ENCODE measurements around the gene KRT81.
"Not testable (repeated sequence)": the region's sequence is repeated elsewhere in the genome, so short reads cannot be mapped to it uniquely, and the experiment has no call there.

The KRT81 gene

DNA sequence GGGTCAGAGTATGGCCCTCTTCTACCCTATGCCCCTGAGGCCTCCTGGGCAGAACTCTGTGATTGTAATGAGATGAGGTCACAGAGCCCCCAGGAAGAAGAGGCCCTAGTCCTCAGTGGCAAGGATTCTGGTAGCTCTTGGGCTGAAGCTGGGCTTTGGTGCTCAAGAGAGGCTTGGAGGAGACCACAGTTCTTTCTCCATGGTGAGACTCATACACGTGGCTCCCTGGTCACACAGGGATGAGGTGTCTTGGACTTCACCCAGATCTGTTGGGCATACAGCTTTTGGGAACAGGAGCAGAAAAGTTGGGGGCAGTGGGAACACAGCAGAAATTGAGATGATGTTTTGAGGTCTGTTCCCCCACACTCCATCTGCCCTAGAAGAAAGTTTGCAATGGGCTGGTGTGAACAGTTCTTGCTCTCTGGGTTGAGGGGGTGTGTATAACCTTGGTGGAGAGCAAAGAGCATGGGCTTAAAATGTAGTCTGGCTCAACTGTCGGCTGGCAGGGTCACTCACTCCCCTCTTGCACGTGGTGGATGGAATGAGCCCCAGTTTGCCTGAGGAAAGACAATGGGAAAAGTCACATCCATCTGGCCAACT is 16.7 kb downstream of the KRT81 start, which contains the start of gene KRT86:
KRT86 (plus strand) TSS at position 125 of the 600 bp plus-strand sequence. CDS start 27,272 bp downstream, outside the sequence.
- no peak for DNase-seq (ENCODE audit: low spot score)

DNA sequence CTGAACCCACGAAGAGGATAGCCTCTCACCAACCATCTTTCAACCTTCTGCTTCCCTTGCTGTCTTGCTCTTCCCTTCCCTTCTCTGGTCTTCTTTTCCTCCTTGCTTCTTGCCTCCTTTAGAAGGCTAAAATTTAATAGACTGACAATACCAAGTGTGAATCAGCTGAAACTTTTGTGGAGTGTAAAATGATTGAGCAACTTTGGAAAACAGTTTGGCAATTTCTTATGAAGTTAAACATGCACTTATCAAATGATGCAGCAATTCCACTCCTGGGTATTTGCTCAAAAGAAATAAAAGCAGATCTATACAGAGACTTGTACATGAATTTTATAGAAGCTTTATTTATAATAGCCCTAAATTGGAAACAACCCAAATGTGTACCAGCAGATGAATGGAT is 20.2 kb downstream of the KRT81 start:
- DNase-seq (ENCODE audit: low spot score) = no peak

DNA sequence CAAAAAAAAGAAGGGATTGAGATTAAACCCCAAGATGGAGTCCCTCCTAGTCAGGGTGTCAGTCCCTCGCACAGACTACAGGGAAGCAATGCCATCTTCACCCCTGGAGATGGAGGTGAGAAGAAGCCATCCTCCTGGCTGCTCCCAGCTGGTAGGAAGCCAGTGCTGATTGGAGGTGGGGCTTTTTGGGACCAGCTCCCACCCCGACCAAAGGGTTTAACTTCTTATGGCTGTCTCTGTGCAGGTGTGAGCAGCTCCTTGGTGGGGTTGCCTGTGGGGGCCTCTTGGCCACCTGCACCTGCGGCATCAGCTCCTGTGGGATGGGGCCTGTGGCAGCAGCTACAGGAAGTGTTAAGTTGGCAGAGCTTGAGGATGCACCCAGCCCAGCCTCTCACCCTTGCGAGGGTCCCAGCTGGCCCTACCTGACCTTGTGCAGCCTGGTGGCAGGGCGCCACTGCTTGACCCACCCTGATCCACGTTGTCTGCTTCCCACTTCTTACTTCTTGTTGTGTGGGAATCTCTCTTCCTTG is 20.7 kb downstream of the KRT81 start:
- DNase-seq (ENCODE audit: low spot score) = no peak

DNA sequence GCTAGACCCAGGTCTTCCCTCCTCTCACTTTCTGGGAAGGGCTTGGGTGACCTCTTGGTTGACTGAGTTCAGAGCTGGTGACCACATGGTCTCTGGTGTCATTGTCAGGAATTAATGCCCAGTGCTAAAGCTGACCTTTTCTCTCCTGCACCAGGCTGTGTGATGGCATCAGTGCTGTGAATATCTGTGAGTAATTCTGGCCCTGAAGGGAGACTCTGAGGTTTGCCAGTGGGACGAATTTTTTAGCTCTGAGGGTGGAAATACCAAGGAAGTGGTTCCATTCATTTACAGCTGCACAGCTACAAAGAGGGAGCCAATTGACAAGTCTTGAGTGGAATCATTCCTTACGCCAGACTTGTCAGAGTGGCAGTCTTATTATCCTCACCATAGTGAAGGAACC is 23.1 kb downstream of the KRT81 start:
- no peak for DNase-seq (ENCODE audit: low spot score)

DNA sequence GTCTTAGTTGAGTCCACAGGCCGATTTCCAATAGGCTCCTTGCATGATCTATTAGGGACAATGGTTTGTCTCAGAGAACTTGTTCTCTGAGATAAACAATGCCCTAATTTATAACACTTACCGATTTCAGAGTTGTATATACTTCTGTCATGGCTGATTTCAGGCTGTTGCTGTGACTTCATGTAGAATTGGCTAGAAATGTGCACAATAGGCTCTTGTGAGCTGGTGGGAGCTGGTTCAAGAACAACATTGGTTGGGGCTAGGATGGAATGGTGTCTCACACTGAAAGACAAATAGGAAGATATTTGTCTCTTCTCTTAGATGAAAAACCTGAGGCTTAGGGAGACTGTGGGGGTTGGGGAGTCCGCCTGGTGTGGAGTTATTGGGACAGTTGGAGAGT is 23.6 kb downstream of the KRT81 start:
- DNase-seq (ENCODE audit: low spot score) = no peak

DNA sequence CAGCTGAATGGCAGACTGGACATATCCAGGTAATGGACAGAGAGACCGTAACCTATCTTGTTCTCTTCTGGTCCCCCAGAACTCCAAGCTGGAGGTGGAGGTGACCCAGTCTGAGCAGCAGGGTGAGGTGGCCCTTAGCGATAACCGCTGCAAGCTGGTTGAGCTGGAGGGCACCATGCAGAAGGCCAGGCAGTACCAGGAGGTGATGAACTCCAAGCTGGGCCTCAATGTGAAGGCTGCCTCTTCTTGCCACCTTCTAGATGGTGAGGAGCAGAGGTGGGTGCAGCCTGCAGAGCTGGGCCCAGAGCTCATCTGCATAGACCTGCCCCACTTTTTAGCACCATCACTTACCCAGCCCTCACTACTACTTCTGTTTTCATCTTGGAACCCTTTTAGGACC is 24.1 kb downstream of the KRT81 start:
- DNase-seq (ENCODE audit: low spot score) = no peak

DNA sequence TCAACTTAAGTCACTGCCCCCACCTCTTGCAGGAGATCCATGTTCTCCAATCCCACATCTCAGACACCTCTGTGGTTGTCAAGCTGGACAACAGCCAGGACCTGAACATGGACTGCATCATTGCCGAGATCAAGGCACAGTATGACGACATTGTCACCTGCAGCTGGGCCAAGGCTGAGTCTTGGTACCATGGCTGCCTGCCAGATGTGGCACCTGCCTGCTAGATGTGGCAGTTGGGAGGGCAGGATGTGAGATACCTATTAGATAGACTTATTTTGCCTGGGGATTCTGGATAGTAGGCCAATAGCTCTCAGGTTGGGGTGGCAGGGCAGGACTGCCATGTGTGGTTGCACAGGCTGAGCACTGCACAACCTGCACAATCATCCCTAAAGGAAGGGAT is 24.8 kb downstream of the KRT81 start:
- no peak for DNase-seq (ENCODE audit: low spot score)

DNA sequence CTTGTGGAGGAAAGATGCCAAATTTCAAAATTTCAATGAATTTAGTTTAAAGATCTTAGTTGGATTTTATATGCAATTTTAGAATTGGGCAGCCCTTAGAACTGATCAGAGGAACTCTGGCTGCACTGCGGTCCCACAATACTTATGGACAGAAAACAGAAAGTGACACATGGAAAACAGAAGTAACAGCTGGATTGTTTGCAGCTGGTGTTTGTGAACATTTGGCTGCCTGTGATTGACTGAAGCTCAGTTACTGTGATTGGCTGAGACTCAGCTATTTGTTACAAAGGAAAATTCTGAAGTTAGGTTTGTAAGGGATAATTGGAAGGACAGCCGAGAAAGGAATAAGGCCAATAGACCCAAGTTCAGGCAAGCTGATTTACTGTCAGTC is 26.9 kb downstream of the KRT81 start:
- no peak for DNase-seq (ENCODE audit: low spot score)

DNA sequence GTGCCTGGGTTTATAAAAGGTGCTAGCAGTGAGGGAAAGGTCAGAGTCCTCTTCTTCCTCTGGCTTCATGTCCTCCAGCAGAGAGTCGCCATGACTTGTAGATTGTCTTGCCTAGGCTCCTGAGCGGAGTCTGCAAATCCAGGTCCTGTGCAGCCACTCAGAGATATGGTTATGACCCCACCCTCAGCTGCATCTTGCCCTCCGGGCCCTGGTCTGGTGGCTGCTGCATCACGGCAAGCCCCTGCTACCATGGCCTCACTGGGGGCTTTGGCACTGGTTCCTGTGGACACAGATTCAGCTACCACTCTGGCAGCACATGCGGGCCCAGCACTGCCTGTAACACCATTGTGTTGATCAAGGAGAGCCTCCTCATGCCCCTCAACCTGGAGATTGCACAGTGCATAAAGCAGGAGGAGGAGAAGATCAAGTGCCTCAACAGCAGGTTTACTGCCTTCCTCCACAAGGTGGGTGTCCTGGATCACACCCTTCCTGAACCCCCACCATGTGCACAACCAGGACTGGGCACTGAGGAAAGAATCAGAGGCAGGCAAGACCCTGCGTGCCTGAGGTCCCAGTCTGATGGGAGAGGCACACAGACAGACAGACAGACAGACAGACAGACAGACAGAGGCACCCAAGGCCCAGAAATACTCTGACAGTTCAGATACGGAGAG is 27.4 kb downstream of the KRT81 start:
- DNase-seq (ENCODE audit: low spot score) = no peak

DNA sequence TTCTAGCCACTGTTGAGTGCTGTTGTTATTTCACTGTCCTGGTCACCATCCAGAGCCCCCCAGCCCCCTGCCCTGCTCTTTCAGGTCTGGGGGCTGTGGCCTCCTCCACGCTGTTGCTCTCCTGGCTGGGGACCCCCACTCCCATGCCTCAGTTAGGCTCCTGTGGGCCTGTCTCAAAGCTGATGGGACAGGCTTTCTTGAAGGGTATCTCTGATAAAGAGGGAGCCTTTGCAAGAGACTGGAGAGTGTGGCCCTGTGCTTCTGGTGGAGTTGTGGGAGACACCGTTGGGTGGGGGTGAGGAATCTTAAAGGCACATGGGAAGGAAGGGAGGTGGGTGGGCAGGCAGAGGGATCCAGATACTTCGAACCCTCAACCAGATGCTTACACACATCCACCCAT is 29.0 kb downstream of the KRT81 start:
- no peak for DNase-seq (ENCODE audit: low spot score)

DNA sequence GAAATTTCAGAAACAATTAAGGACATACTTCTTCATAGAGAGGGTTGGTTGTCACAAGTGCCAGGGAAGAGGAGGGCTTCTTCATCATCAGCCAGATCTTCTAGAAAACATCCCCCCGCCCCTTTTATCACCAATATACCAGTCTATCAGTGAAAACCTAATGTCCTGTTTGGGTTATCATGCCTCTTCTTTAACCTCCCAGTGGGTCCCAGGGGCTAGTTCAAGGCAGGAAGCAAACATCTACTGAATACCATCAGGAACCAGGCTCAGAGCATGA is 30.2 kb downstream of the KRT81 start:
- DNase-seq (ENCODE audit: low spot score) = no peak

DNA sequence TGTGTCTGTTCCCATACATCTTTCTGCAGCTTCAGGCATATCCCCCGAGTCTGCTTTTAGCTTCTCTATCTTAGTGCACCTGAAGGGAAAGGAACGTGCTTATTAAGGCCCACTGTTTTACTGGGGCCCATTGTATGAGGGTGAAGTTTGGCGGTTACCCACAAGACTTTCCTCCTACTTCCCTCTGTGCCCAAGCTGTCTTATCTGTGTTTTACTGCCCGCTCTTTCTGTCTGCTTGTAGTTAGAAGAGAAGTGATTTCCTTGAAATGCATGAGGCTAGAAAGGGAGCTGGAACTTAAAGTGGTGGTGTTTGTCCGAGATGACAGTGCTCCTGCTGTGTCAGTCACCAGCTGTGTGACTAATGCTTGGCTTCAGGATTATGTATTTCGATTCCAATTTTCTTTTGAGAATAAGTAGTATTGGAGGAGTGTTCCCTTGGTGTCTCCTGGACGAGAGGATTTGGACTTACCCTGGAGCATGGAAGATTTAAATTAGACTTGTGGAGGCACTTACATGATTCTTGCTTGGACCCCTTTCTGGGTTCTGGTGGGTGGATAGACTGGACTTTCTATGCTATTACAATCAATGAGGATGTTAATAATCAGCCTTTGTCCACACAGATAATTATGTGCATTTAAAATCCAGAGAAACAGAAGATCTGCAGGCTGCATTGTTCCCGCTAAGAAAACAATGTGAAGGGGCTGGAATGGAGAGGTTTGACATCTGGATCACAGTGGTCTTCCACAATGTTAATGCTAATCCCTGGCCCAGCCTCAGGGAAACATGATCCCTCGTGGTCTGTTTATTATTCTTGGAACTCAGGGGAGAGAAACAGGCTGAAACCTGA is 30.8 kb downstream of the KRT81 start:
- no peak for DNase-seq (ENCODE audit: low spot score)

DNA sequence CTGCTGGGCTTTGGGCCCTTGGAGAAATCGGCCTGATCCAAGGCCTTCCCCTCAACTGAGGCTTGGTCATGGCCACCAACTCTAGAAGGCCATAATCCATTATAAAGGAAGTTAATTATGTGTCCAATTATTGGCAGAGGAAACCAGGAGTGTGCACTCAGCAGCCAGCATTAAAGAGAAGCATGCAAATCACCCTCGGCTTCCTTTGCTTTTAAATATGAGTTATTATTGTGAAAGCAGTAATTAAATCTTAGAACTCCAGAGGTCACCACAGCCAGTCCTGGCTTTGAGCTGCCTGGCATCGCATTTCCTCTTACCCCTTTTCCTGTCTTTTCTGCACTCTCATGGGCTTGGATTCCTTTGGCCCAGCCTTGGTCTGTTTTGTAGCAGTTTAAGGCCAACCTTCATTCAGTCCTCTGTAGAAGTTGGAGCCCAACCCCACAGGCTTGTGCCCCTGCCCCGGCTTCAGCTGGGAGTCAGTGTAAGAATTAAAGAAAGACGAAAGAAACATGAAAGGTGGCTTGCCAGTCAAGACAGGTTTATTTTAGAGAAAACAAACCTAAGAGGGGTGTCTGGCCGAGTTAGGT is 31.6 kb downstream of the KRT81 start:
- DNase-seq (ENCODE audit: low spot score) = no peak

DNA sequence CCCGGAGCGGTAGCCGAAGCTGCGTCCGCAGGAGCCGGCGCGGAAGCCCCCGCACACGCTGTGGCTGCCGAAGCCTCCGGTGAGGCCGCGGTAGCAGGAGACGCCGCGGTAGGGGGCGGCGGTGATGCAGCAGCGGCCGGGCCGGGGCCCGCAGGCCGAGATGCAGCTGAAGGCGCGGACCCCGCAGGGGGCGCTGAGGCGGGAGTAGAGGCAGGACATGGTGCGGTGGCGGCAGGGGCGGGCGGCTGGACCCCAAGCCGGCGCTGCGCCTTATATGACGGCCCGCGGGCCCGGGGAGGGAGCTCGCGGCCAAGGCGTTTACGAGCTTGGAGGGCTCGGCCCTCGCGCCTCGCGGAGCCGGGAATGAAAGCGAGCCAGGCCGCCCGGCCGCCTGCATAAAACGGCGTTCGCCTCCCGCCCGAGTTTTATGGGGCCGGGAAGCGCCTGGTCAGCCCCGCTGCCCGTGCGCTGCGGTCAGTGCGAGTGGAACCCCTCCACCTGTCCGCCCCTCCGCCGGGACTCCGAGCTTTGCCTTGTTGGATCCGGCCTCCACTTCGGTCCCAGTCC is 32.9 kb downstream of the KRT81 start:
- DNase-seq (ENCODE audit: low spot score) = peak; percentile 77

DNA sequence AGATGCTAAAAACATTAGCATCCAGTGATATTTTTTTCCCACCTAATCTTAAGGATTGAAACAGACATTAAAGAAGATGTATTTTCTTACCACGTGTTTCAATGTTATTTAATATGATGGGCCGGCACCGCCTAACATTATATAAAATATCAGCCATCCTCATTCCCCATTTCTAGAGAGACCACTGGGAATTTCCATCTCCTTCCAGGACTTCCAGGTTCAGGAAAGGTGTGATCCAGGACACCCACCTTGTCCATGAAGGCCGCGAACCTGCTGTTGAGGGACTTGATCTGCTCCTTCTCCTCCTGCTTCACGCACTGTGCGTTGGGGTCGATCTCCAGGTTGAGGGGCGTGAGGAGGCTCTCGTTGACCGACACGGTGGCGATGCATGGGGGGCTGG is 33.4 kb downstream of the KRT81 start:
- DNase-seq (ENCODE audit: low spot score) = not testable (repeated sequence)

DNA sequence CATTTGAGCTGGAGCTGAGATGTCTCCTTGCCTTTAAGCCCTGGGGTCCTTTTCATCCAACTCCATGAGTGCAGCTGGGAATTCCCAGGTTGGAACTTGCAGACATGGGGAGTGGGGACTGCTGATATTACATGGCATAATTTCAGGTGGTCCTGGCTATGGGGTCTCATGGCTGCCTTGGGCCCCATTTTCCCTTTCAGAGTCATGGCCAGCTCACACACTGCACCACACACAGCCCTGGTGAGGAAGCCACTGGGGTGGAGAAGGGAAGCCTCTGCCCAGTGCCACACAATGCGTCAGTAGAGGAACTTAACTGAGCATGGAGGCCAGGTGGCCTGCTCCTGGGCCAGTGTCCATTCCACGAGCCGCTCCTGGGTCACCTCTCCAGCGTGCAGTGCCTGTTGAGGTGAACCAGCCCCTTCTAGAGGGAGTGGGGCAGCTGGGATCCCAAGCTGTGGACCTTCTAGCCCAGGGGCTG is 34.2 kb downstream of the KRT81 start:
- DNase-seq (ENCODE audit: low spot score) = no peak

DNA sequence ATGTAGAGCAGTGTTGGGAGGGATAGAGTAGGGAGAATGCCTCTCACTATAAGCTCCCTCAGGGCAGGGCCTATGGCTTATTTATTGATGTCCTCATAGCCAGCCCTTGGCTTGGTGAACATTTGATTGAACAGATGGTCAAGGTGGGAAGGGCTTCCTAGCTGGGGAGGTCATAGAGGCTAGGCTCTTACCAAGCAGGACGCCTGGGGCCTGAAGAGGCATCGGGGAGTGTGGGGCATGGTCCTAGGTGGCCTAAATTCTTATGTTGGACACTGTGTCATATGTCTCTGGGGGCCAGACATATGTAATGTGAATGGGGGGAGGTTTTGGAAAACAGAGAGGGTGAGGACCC is 34.8 kb downstream of the KRT81 start:
- DNase-seq (ENCODE audit: low spot score) = no peak

DNA sequence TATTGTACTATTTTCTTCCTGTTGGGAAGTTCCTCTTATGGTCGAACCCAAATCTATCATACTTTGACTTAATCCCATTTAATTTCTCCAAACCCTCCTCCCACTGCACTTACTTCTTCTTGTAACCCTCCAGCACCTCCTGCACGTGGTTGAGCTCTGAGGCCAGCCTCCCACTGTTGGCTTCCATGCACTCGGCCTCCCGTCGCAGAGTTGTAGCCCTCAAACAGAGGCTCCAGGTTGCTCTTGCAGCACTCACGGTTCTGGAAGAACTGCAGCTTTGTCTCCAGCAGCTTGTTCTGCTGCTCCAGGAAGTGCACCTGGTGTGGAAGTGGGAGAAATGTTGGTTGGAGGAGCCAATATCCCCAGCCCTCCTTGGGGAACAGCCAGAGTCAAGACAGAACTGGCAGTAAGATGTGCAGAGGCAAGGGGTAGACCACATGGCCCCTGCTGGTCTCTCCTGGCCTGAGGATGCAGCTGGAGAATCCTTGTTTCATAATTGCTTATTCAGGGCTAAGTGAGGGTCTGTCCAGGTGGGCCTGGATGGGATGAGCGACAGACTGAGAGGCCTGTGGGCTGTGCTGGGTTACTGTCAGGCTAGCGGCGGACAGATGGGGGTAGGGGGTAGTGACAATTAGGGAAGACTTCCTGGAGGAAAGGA is 35.3 kb downstream of the KRT81 start:
- no peak for DNase-seq (ENCODE audit: low spot score)

DNA sequence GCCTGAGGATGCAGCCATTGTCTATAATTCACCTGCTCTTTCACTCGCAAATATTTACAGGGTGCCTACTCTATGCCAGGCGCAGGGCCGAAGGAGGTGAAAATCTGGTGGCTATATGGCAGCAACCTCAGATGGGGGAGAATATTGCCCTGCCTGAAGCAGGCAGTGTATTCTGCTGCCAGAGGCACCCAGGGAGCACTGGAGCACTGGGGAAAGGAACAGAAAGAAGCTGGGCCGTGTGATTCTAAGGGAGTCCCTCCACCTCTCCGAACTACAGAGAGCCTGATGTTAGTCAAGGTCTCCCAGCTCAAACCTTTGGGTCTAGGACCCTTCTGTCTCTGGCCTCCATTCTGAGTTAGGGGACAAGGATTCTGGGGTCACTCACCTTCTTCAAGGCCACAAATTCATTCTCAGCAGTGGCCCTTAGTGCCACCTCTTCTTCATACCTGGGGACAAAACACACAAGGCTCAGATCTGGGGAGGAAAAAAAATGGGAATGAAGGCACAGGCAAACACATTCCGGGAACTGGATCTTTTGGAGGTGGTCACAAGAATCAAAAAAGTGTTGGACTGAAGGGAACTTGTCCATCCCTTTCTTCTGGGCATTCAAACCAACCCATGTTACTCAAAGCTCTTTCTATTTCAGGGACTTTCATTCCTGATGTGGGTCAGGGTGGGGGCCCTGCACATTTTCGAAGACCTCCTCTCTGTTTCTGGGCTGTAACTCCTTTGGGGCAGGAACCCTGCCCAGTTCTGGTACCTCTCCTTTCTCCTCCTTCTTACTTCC is 36.2 kb downstream of the KRT81 start:
- no peak for DNase-seq (ENCODE audit: low spot score)

DNA sequence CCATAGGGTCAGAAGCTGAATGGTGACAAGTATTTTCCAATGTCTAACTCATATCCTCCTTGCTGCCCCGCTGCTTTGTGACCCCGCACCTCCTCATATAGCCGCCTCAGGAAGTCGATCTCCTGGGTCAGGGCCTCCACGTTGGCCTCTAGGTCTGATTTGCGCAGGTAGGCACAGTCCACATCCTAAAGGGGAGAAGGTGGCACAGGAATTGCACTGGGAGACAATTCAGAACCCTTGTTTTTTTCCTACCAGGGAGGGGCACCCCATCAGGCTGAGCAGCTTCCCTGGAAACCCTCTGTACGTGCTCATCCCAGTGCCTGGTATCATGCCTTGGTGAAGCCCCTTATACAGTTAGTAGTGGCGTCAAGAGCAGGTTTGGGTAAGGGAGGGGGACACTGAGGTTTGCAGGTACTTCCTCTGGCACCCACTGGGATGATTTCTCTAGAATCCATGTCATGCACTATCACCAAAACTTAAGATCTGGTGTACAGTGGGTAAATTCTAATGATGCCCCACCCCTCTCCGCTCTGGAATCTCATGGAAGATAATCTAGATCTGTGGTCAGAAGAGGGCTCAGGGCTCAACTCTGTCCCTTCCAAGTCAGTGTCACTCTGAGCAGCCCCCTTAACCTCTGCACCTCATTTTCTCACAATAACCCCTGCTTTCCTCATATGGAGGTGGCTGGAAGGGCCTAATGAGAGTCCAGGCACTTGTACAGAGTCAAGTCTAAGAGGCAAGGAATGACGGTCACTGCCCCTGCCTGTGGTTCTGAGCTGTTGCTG is 37.0 kb downstream of the KRT81 start:
- no peak for DNase-seq (ENCODE audit: low spot score)

Measured in ecto neural progenitor cell (in vitro differentiated cells).